ENCODE data around the gene SH3TC2.
A peak's percentile ranks its signal among the peaks of the same experiment; 100 is the strongest.

SH3TC2 gene

DNA sequence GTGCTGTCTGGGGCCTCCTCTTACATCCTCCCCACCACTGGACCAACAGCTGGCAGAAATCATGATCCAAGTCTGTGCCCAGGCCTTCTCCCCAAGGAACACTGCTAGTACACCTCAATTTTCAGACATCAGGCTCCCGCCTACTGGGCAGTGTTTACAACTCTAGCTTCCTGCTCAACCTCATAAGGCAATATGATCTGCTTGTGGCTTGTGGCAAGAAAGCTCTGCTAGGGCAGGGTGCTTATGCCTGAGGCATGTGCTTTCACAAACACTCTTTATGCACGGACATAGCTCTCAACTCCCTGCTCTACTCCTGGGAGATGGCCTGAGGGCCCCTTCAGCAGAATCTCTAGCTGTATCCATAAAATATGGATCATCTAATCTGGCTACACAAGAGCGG lies 32.5 kb downstream of the SH3TC2 start:
- no peak overlapping the region for H2AFZ ChIP-seq (ENCODE audit: low read length, unreplicated experiment)

DNA sequence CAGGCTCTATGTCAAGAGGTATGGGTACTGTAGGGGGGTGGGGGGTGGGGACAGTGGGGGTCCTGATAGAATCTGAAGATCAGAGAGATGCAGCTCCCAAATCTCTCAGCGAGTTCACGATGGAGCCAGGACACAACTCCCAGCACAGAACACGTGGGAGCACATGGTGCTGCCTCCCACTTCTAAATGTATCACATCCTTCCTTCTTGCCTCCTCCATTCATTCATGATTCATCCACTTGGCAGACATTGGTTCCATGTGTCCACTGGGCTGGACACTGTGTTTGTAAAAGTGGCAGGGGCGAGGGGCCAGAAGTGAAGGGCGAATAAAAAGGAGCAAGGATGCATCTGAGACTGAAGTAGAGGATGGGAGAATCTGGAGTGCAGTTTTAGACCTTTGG lies 33.9 kb downstream of the SH3TC2 start:
- H2AFZ ChIP-seq (ENCODE audit: low read length, unreplicated experiment) = no peak overlapping the region
- peaks cover 13% of the 10 kb centered on the region for H3K4me1 ChIP-seq (ENCODE audit: control insufficient read depth, insufficient read depth, low read length, unreplicated experiment)
- no peaks in the 10 kb centered on the region for H3K79me2 ChIP-seq (ENCODE audit: control insufficient read depth, insufficient read depth, low read length, unreplicated experiment)
- H3K27me3 ChIP-seq (ENCODE audit: insufficient read depth, low read length) = no peaks in the 10 kb centered on the region
- H3K27ac ChIP-seq (ENCODE audit: low read depth, low read length) = no peak overlapping the region
- H3K36me3 ChIP-seq (ENCODE audit: insufficient read depth, low read length) = no peaks in the 10 kb centered on the region
- no peak overlapping the region for H3K4me3 ChIP-seq (ENCODE audit: low read depth, low read length)

More for the DNA sequence above, 32.5 kb downstream of the SH3TC2 start:
- peaks cover 11% of the 10 kb centered on the region for H3K4me1 ChIP-seq (ENCODE audit: control insufficient read depth, insufficient read depth, low read length, unreplicated experiment)
- H3K79me2 ChIP-seq (ENCODE audit: control insufficient read depth, insufficient read depth, low read length, unreplicated experiment) = no peaks in the 10 kb centered on the region
- H3K27me3 ChIP-seq (ENCODE audit: insufficient read depth, low read length) = no peaks in the 10 kb centered on the region
- H3K4me3 ChIP-seq (ENCODE audit: low read depth, low read length) = no peak overlapping the region
- H3K27ac ChIP-seq (ENCODE audit: low read depth, low read length) = no peak overlapping the region
- no peaks in the 10 kb centered on the region for H3K36me3 ChIP-seq (ENCODE audit: insufficient read depth, low read length)

DNA sequence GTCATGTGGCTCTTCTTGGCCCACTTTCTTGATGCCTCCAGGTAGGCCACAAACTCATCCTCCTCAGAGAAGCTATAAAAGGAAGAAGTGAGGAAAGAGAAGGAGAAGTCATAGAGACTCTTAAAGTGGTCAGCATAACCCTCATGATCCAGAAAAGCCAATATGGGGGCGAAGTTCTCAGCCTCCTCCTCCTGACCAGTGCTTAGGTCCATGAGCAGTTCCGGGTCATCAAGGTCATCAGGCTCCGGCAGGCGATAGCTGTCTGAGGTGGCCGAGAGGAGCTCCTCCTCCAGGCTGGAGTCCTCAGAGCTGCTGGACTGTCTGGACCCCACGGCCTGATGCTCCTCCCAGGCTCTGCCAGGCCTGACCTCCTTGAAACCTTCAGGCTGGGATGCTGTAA lies 34.7 kb downstream of the SH3TC2 start:
- Histone ChIP-seq H3K27ac (ENCODE audit: low read depth, low read length) (no peak overlapping the region), H3K36me3 (ENCODE audit: insufficient read depth, low read length) (no peaks in the 10 kb centered on the region), H2AFZ (ENCODE audit: low read length, unreplicated experiment) (no peak overlapping the region)

DNA sequence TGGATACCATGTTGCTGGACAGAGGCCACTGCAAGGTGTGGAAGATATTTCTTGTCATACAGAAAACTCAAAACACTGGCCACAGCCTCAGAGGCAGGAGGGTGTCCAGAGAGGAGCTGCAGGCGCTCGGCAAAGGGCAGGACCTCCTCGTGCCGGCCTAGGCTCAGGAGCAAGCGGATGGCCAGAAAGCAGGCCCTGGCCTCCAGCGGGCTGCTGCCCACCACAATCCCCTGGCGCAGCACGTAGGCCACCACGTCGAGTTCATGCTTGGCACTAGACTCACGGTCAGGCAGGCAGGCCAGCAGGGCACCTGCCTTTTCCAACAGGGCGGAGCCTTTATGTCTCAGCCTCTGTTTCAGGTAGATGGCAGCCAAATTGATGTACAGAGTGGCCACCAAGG lies 35.2 kb downstream of the SH3TC2 start:
- H3K4me1 ChIP-seq (ENCODE audit: control insufficient read depth, insufficient read depth, low read length, unreplicated experiment) = peaks cover 14% of the 10 kb centered on the region
- no peak overlapping the region for H3K4me3 ChIP-seq (ENCODE audit: low read depth, low read length)
- H3K27me3 ChIP-seq (ENCODE audit: insufficient read depth, low read length) = no peaks in the 10 kb centered on the region
- no peak overlapping the region for H3K27ac ChIP-seq (ENCODE audit: low read depth, low read length)
- H2AFZ ChIP-seq (ENCODE audit: low read length, unreplicated experiment) = no peak overlapping the region
- H3K79me2 ChIP-seq (ENCODE audit: control insufficient read depth, insufficient read depth, low read length, unreplicated experiment) = no peaks in the 10 kb centered on the region
- H3K36me3 ChIP-seq (ENCODE audit: insufficient read depth, low read length) = no peaks in the 10 kb centered on the region

More for the DNA sequence above, 34.7 kb downstream of the SH3TC2 start:
- Histone ChIP-seq H3K27me3 (ENCODE audit: insufficient read depth, low read length) (no peaks in the 10 kb centered on the region), H3K4me3 (ENCODE audit: low read depth, low read length) (no peak overlapping the region), H3K4me1 (ENCODE audit: control insufficient read depth, insufficient read depth, low read length, unreplicated experiment) (peaks cover 14% of the 10 kb centered on the region), H3K79me2 (ENCODE audit: control insufficient read depth, insufficient read depth, low read length, unreplicated experiment) (no peaks in the 10 kb centered on the region)

DNA sequence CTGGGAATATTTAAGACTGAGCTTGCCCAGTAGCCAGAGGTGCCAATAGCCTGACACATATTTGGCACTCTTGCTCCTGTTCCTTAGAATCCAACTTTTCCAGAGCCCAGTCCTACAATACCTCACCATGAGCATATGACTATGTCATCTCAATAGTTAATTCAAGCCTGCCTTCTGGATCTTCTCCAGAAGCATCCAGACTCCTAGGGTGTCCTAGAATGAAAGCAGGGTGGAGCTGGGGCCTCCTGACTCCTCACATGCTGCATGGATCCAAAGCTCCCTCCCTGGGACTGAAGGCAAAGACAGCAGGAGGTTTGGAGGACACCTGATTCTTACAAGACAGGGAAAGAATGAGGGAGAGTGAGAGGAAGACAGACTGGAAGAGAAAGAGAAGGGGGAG lies 37.9 kb downstream of the SH3TC2 start:
- no peak overlapping the region for H3K27ac ChIP-seq (ENCODE audit: low read depth, low read length)
- H3K27me3 ChIP-seq (ENCODE audit: insufficient read depth, low read length) = no peaks in the 10 kb centered on the region
- no peak overlapping the region for H2AFZ ChIP-seq (ENCODE audit: low read length, unreplicated experiment)
- no peaks in the 10 kb centered on the region for H3K79me2 ChIP-seq (ENCODE audit: control insufficient read depth, insufficient read depth, low read length, unreplicated experiment)
- no peak overlapping the region for H3K4me3 ChIP-seq (ENCODE audit: low read depth, low read length)
- H3K4me1 ChIP-seq (ENCODE audit: control insufficient read depth, insufficient read depth, low read length, unreplicated experiment) = peaks cover 14% of the 10 kb centered on the region
- H3K36me3 ChIP-seq (ENCODE audit: insufficient read depth, low read length) = no peaks in the 10 kb centered on the region

GRCh38 chr5:149024477-149024876 lies 38.4 kb downstream of the SH3TC2 start:
- Histone ChIP-seq H3K79me2 (ENCODE audit: control insufficient read depth, insufficient read depth, low read length, unreplicated experiment) (no peaks in the 10 kb centered on the region), H2AFZ (ENCODE audit: low read length, unreplicated experiment) (no peak overlapping the region), H3K27ac (ENCODE audit: low read depth, low read length) (no peak overlapping the region), H3K4me3 (ENCODE audit: low read depth, low read length) (no peak overlapping the region), H3K36me3 (ENCODE audit: insufficient read depth, low read length) (no peaks in the 10 kb centered on the region), H3K27me3 (ENCODE audit: insufficient read depth, low read length) (no peaks in the 10 kb centered on the region), H3K4me1 (ENCODE audit: control insufficient read depth, insufficient read depth, low read length, unreplicated experiment) (peaks cover 19% of the 10 kb centered on the region)

- no peak overlapping the region for H3K27ac ChIP-seq (ENCODE audit: low read depth, low read length)
- no peaks in the 10 kb centered on the region for H3K27me3 ChIP-seq (ENCODE audit: insufficient read depth, low read length)
Observed at GRCh38 chr5:149022200-149022599, 40.7 kb downstream of the SH3TC2 start.

DNA sequence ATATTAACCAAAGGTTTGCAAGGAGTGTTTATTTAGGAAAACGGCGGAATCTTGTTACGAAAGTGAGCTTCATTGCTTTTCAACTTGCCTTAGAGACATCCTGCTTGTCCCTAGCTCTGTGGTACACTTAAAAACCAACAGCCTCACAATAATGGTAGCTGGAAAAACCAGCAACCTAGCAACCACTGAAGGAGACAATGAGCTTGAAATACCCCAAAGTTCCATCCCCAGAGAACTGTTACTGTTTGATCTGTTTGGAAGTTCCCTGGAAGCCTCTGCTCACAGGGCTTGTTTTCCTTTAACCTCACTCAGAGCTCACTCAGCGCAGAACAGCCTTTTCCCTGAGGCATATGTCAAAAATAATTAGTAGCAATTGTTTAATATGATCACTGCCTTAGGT lies 43.2 kb downstream of the SH3TC2 start:
- Histone ChIP-seq H3K27me3 (ENCODE audit: insufficient read depth, low read length) (no peaks in the 10 kb centered on the region), H3K36me3 (ENCODE audit: insufficient read depth, low read length) (no peaks in the 10 kb centered on the region), H3K4me1 (ENCODE audit: control insufficient read depth, insufficient read depth, low read length, unreplicated experiment) (peaks cover 33% of the 10 kb centered on the region), H2AFZ (ENCODE audit: low read length, unreplicated experiment) (no peak overlapping the region), H3K79me2 (ENCODE audit: control insufficient read depth, insufficient read depth, low read length, unreplicated experiment) (no peaks in the 10 kb centered on the region), H3K27ac (ENCODE audit: low read depth, low read length) (peak overlapping the region; percentile 61), H3K4me3 (ENCODE audit: low read depth, low read length) (no peak overlapping the region)

More at GRCh38 chr5:149022200-149022599, 40.7 kb downstream of the SH3TC2 start:
- Histone ChIP-seq H3K4me3 (ENCODE audit: low read depth, low read length) (no peak overlapping the region), H3K79me2 (ENCODE audit: control insufficient read depth, insufficient read depth, low read length, unreplicated experiment) (no peaks in the 10 kb centered on the region), H2AFZ (ENCODE audit: low read length, unreplicated experiment) (no peak overlapping the region), H3K36me3 (ENCODE audit: insufficient read depth, low read length) (no peaks in the 10 kb centered on the region), H3K4me1 (ENCODE audit: control insufficient read depth, insufficient read depth, low read length, unreplicated experiment) (peaks cover 26% of the 10 kb centered on the region)

DNA sequence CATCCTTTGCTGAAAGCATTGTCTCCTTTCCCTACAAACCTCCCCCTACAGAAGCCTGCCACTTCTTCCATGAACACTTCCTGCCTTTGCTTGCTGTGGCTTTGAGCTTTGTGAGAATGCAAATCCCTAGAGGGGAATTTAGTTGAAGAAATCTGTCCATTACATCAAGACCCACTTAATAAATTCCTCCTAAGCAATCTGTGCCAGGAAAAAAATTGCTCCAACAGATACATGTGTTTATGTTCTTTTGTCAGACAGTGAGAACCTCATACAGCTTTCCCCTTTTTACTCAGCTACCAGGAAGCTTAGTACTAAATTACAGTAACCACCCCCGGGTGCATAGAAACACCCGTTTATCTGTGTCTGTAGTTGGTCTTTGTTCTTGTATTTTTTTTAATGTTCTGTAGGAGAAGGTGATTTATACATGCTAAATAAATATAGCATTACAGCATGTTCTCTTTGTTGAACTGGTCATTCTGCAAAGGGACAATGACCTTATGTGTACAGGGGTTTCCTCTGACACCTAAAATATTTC lies 43.9 kb downstream of the SH3TC2 start:
- no peaks in the 10 kb centered on the region for H3K27me3 ChIP-seq (ENCODE audit: insufficient read depth, low read length)
- no peaks in the 10 kb centered on the region for H3K36me3 ChIP-seq (ENCODE audit: insufficient read depth, low read length)
- no peak overlapping the region for H2AFZ ChIP-seq (ENCODE audit: low read length, unreplicated experiment)
- peaks cover 26% of the 10 kb centered on the region for H3K4me1 ChIP-seq (ENCODE audit: control insufficient read depth, insufficient read depth, low read length, unreplicated experiment)
- no peak overlapping the region for H3K4me3 ChIP-seq (ENCODE audit: low read depth, low read length)
- H3K79me2 ChIP-seq (ENCODE audit: control insufficient read depth, insufficient read depth, low read length, unreplicated experiment) = no peaks in the 10 kb centered on the region
- peak overlapping the region; percentile 61 for H3K27ac ChIP-seq (ENCODE audit: low read depth, low read length)

GRCh38 chr5:149017636-149018035 lies 45.2 kb downstream of the SH3TC2 start:
- Histone ChIP-seq H3K79me2 (ENCODE audit: control insufficient read depth, insufficient read depth, low read length, unreplicated experiment) (no peaks in the 10 kb centered on the region), H3K36me3 (ENCODE audit: insufficient read depth, low read length) (no peaks in the 10 kb centered on the region), H3K27me3 (ENCODE audit: insufficient read depth, low read length) (no peaks in the 10 kb centered on the region), H3K4me1 (ENCODE audit: control insufficient read depth, insufficient read depth, low read length, unreplicated experiment) (peaks cover 25% of the 10 kb centered on the region), H3K4me3 (ENCODE audit: low read depth, low read length) (no peak overlapping the region), H3K27ac (ENCODE audit: low read depth, low read length) (no peak overlapping the region), H2AFZ (ENCODE audit: low read length, unreplicated experiment) (no peak overlapping the region)

GRCh38 chr5:149015561-149015960 lies 47.3 kb downstream of the SH3TC2 start:
- Histone ChIP-seq H3K79me2 (ENCODE audit: control insufficient read depth, insufficient read depth, low read length, unreplicated experiment) (no peaks in the 10 kb centered on the region), H3K27ac (ENCODE audit: low read depth, low read length) (no peak overlapping the region), H3K4me1 (ENCODE audit: control insufficient read depth, insufficient read depth, low read length, unreplicated experiment) (peaks cover 29% of the 10 kb centered on the region), H3K27me3 (ENCODE audit: insufficient read depth, low read length) (no peaks in the 10 kb centered on the region), H2AFZ (ENCODE audit: low read length, unreplicated experiment) (no peak overlapping the region), H3K4me3 (ENCODE audit: low read depth, low read length) (no peak overlapping the region), H3K36me3 (ENCODE audit: insufficient read depth, low read length) (no peaks in the 10 kb centered on the region)

All from ACC112 (cell line).